ENCODE measurements around the gene AUTS2.

Gene AUTS2

DNA sequence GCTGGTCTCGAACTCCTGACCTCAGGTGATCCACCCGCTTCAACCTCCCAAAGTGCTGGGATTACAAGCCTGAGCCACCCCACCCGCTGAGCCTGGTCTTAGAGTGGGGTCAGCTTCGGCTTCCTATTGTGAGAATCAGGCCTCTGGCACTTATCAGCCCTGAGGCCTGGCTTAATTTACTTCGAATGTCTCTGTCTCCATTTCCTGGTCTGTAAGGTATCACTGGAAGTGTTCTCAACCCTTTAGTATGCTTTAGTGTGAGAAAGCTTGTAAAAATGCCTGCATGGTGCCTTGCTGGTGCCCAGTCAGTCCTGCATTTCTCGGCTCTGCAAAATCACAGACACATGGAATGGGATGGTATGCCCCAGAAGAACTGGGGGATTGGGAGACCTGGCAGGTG lies 862.3 kb downstream of the AUTS2 start:
- no peak for DNase-seq (ENCODE audit: low spot score)
- TF ChIP-seq, protein P1, sequence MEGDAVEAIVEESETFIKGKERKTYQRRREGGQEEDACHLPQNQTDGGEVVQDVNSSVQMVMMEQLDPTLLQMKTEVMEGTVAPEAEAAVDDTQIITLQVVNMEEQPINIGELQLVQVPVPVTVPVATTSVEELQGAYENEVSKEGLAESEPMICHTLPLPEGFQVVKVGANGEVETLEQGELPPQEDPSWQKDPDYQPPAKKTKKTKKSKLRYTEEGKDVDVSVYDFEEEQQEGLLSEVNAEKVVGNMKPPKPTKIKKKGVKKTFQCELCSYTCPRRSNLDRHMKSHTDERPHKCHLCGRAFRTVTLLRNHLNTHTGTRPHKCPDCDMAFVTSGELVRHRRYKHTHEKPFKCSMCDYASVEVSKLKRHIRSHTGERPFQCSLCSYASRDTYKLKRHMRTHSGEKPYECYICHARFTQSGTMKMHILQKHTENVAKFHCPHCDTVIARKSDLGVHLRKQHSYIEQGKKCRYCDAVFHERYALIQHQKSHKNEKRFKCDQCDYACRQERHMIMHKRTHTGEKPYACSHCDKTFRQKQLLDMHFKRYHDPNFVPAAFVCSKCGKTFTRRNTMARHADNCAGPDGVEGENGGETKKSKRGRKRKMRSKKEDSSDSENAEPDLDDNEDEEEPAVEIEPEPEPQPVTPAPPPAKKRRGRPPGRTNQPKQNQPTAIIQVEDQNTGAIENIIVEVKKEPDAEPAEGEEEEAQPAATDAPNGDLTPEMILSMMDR (IDR thresholded peaks at IDR 0.05; ENCODE audit: extremely low read depth, missing control alignments) = no peak

DNA sequence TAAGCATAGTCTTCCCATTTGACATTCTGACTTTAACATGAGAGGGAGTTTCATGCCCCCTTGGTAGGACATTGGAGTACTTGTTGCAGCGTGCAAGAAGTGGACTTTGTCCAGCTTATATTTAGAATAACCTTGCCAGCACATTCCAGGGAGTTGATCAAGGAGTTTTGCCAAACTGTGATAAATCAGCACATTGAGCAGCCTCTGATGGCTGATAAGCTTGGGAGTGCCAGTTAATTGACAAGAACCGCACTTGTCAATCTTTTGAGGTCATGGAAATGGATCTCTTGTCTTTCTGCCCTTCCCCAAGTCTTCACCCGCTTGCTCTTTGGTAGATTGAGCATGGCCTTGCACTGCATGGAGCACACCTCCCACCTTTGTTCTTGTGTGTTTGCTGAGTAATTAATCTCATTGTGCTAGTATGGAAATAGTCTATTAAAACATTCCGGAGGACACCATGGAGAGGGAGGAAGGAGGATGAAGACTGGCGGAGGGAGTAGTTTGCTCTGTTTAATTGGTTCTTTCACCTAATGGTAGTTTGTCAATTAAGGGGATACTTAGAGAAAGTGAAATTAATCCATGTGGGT lies 865.2 kb downstream of the AUTS2 start:
- DNase-seq (ENCODE audit: low spot score) = no peak
- TF ChIP-seq, protein P1 (IDR thresholded peaks at IDR 0.05; ENCODE audit: extremely low read depth, missing control alignments) = no peak

DNA sequence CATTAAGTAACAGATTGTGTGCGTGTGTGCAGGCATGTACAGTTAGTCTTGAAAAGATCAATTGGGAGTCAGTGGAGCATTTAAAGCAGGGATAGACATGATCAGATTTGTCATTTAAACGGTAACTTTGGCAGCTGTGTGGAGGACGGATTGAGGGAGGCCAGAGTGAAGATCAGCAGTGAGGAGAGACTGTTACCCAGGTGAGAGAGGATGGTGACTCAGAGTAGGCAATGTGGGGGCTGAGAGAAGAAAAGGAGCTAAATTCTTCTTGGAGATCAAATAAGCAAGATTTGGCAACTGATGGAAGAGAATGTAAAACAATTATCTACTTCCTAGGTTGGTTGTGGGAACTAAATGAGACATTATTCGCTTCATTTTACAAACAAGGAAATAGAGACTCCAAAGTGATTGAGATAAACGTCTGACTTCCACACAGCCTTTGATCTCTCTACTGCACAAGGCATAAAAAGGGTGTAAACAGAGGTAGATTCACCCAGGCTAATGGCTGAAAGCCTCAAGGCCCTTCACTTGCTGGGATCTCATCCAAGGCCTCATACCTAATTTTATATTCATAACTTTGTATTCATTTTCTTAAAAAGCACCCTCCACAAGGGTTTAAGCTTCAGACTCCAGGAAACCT lies 868.6 kb downstream of the AUTS2 start:
- DNase-seq (ENCODE audit: low spot score) = no peak
- TF ChIP-seq, protein P1 (IDR thresholded peaks at IDR 0.05; ENCODE audit: extremely low read depth, missing control alignments) = no peak

DNA sequence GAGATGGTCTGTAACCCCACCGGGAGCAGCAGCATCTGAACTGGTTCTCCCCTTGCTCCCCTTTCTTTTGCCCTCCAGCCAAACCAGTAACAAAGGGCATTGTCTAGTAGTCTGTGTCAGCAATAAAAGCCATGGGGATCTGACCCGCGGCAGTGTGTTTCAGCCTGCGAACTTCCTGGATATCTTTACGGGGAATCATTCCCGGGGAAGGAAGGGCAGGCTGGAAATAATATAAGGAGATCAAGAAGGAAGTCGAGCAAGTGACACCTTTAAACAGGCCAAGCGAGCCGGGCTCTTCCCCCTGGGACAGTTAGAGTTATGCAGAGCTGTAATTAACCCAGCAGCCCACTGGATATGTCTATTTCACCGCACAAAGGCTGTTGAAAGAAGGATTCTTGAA lies 872.5 kb downstream of the AUTS2 start:
- DNase-seq (ENCODE audit: low spot score) = no peak
- TF ChIP-seq, protein P1 (IDR thresholded peaks at IDR 0.05; ENCODE audit: extremely low read depth, missing control alignments) = no peak

DNA sequence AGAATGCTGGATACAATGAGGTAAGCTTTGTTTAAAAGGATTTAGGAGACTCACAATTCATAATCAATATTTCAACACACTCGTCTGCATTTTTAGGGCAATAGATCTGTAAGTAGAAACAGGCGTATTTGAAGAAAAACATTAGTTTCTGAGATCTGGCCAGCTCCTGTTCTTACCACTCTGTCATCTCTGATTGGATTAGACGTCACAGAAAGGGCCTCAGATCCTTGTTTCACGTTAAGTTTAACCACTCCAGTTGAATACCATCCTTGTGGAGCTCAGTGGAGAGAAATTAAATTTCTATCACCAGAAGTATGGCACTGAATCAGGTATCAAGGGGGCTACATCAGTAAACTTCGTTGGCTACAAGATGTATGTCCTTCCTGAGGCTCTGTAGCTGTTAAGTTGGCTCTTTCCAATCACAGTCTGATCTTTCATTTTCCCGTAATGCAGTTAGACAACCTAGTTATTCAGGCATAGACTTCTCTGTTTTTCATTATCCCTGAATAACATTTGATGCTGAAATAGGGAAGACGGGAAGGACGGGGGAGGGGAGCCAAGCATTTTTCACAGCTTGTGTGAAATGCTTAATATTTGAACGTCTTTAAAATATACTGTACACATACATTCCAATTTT lies 874.4 kb downstream of the AUTS2 start:
- TF ChIP-seq, protein P1 (IDR thresholded peaks at IDR 0.05; ENCODE audit: extremely low read depth, missing control alignments) = no peak
- no peak for DNase-seq (ENCODE audit: low spot score)

DNA sequence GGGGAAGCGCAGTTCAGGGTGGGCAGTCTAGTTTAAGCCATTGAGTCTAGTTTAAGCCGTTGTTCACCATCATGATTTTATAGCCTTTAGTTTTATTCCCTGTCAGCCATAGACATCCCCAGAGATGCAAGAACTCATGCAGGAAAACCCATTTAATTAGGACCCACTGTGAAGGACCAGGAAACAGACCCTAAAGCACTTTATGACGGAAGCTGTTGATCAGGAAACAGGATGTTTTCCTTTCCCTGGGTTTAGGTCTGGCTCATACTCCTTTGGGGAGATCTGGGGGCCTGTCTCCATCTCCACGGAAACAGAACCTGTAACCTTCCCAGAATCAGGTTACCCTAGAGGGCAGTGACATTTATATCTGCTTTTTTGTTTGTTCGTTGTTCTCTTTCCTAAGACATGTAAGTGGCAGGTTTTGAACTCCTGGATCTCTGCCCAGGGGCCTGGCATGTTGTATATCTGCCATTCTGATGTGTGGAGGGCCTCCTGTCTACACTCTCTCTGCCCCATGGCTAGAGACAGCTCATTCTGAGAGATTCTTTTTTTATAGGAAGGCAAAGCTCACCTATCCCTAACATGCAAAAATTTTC lies 876.5 kb downstream of the AUTS2 start:
- TF ChIP-seq, protein P1 (IDR thresholded peaks at IDR 0.05; ENCODE audit: extremely low read depth, missing control alignments) = no peak
- DNase-seq (ENCODE audit: low spot score) = no peak
